ENCODE measurements around the gene RAPGEF1. TPM values are rescaled to one million over a fixed set of nuclear protein-coding genes. Genes with fewer than 3 reads are reported as not detected.
A peak's percentile ranks its signal among the peaks of the same experiment; 100 is the strongest.

RAPGEF1 gene
- total and polyA plus RNA-seq, 9 of the 15 experiments (the other 6 are each of a cell fraction or from before 2014, with no cell fraction given): 0.06 to 44.1 (median 19.9) TPM

DNA sequence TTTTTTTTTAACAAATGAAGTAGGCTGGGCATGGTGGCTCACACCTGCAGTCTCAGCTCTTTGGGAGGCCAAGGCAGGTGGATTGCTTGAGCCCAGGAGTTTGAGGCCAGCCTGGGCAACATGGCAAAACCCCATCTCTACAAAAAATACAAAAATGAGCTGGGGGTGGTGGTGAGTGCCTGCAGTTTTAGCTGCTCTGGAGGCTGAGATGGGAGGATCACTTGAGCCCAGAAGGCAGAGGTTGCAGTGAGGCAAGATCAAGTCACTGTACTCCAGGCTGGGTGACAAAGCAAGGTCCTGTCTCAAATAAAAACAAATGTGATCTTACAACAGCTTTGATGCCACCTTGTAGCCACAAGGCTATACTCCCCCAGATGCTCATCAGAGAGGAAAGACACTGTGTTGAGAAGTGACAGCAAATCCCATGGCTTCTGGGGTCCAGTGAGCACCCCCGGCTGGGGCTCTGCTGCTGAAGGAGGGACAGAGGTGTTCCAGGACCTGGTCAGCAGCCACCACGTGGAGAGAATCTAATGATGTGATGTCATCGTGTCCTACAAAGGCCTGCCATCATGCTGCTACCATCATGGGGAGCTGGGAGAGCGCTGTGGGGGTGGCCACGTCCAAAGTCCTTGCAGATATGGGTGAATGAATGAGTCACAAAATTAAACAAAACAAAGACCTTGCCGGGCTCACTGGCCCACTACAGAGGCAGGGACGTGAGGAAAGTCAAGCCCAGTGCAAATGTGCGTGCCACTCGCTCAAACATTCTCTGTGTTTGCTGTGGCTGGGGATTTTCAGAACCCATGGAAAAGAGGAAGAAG, 133.9 kb downstream of the RAPGEF1 start (continued):
- TF ChIP-seq, protein P1, sequence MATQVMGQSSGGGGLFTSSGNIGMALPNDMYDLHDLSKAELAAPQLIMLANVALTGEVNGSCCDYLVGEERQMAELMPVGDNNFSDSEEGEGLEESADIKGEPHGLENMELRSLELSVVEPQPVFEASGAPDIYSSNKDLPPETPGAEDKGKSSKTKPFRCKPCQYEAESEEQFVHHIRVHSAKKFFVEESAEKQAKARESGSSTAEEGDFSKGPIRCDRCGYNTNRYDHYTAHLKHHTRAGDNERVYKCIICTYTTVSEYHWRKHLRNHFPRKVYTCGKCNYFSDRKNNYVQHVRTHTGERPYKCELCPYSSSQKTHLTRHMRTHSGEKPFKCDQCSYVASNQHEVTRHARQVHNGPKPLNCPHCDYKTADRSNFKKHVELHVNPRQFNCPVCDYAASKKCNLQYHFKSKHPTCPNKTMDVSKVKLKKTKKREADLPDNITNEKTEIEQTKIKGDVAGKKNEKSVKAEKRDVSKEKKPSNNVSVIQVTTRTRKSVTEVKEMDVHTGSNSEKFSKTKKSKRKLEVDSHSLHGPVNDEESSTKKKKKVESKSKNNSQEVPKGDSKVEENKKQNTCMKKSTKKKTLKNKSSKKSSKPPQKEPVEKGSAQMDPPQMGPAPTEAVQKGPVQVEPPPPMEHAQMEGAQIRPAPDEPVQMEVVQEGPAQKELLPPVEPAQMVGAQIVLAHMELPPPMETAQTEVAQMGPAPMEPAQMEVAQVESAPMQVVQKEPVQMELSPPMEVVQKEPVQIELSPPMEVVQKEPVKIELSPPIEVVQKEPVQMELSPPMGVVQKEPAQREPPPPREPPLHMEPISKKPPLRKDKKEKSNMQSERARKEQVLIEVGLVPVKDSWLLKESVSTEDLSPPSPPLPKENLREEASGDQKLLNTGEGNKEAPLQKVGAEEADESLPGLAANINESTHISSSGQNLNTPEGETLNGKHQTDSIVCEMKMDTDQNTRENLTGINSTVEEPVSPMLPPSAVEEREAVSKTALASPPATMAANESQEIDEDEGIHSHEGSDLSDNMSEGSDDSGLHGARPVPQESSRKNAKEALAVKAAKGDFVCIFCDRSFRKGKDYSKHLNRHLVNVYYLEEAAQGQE (IDR thresholded peaks at IDR 0.05; ENCODE audit: borderline replicate concordance): peak; percentile 64
- TF ChIP-seq, protein P1 (CRISPR knock-in tag; IDR thresholded peaks at IDR 0.05; ENCODE audit: low read depth): no peak
- no peak for TF ChIP-seq NBN (IDR thresholded peaks at IDR 0.05; ENCODE audit: low read depth)
- TF ChIP-seq, protein P2, sequence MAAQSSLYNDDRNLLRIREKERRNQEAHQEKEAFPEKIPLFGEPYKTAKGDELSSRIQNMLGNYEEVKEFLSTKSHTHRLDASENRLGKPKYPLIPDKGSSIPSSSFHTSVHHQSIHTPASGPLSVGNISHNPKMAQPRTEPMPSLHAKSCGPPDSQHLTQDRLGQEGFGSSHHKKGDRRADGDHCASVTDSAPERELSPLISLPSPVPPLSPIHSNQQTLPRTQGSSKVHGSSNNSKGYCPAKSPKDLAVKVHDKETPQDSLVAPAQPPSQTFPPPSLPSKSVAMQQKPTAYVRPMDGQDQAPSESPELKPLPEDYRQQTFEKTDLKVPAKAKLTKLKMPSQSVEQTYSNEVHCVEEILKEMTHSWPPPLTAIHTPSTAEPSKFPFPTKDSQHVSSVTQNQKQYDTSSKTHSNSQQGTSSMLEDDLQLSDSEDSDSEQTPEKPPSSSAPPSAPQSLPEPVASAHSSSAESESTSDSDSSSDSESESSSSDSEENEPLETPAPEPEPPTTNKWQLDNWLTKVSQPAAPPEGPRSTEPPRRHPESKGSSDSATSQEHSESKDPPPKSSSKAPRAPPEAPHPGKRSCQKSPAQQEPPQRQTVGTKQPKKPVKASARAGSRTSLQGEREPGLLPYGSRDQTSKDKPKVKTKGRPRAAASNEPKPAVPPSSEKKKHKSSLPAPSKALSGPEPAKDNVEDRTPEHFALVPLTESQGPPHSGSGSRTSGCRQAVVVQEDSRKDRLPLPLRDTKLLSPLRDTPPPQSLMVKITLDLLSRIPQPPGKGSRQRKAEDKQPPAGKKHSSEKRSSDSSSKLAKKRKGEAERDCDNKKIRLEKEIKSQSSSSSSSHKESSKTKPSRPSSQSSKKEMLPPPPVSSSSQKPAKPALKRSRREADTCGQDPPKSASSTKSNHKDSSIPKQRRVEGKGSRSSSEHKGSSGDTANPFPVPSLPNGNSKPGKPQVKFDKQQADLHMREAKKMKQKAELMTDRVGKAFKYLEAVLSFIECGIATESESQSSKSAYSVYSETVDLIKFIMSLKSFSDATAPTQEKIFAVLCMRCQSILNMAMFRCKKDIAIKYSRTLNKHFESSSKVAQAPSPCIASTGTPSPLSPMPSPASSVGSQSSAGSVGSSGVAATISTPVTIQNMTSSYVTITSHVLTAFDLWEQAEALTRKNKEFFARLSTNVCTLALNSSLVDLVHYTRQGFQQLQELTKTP (IDR thresholded peaks at IDR 0.05; ENCODE audit: low read depth in 1 of 2, partially characterized antibody in 2 of 2): peak in 1 of 2 experiments; percentile 33
- TF ChIP-seq ZZZ3 (IDR thresholded peaks at IDR 0.05): no peak
- TF ChIP-seq MEF2A (IDR thresholded peaks at IDR 0.05; ENCODE audit: control insufficient read depth, low read depth, low read length): no peak
- TF ChIP-seq ZNF174 (CRISPR knock-in tag; IDR thresholded peaks at IDR 0.05): no peak
- no peak for TF ChIP-seq TAL1 (IDR thresholded peaks at IDR 0.05)
